Left lung (tissue), 10 donors: ENCODE data around the gene NEU2. TPM values are rescaled to one million over a fixed set of nuclear protein-coding genes. Genes with fewer than 3 reads are reported as not detected.

ENCODE experiments used
- ATAC-seq: fragments of 200-7000 bp; cut with Tn5 transposase; one replicate; pipeline ENCODE4 v1.9.1; 2020; ENCODE audit warnings: moderate library complexity
- DNase-seq, 4 donors: peaks; one replicate each; pipeline ENCODE4 v3.0.0-alpha.2; 2013 to 2020
- H3K27ac ChIP-seq, 2 donors: fragments of 200-600 bp; sonication (generic) in 1 of 2; one replicate each; pipeline versions ENCODE4 v1.5.0 to v1.8.0; 2020 to 2021
- H3K27me3 ChIP-seq, 2 donors: fragments of 200-600 bp; sonication (generic) in 1 of 2; one replicate each; pipeline versions ENCODE4 v1.5.0 to v1.8.0; 2020 to 2021
- H3K36me3 ChIP-seq, 2 donors: fragments of 200-600 bp; sonication (generic) in 1 of 2; one replicate each; pipeline versions ENCODE4 v1.5.0 to v1.8.0; 2020 to 2021
- H3K4me1 ChIP-seq, 2 donors: fragments of 200-600 bp; one replicate each; pipeline ENCODE4 v1.8.0; 2021
- H3K4me3 ChIP-seq, 2 donors: fragments of 200-600 bp; sonication (generic) in 1 of 2; one replicate each; pipeline versions ENCODE4 v1.5.0 to v1.8.0; 2020 to 2021; ENCODE audit warnings: mild to moderate bottlenecking in 1 of 2
- H3K9me3 ChIP-seq, 2 donors: fragments of 200-600 bp; sonication (generic) in 1 of 2; one replicate each; pipeline versions ENCODE4 v1.5.0 to v1.8.0; 2020 to 2021
- intact Hi-C, 2 donors: fragments of 100-400 bp; cut with DNase I; formaldehyde crosslinking; loops; one replicate each; pipeline versions ENCODE4 v1.11.2 to v1.14.2; 2022
- polyA plus RNA-seq, 6 donors: library from polyadenylated mRNA; unstranded; fragments of 120-200 nt; gene quantifications; one replicate each; pipeline ENCODE4 v1.2.1, GENCODE V29; 2013; ENCODE audit not compliant: insufficient read length in 6 of 6
- total RNA-seq, 2 donors: library from RNA; stranded (reverse); fragmentation: NEBNext Ultra II Directional; extraction: Animal tissue kit (Norgen Biotek cat#: 25700); gene quantifications; one replicate each; pipeline ENCODE4 v1.2.1, GENCODE V29; 2021
- TF ChIP-seq, protein P1 (sequence below), 2 donors: fragments of 200-600 bp; sonication (generic) in 1 of 2; IDR thresholded peaks; one replicate each; pipeline versions ENCODE4 v1.5.0 to v1.8.0; 2021; ENCODE audit warnings: antibody characterized with exemption in 2 of 2
- donor health status: DM: no; HTN: yes; CAD: no.
- donor health status: DM: no; HTN: no; CAD: no.

NEU2 gene
- total and polyA plus RNA-seq, 8 donors = not detected

DNA sequence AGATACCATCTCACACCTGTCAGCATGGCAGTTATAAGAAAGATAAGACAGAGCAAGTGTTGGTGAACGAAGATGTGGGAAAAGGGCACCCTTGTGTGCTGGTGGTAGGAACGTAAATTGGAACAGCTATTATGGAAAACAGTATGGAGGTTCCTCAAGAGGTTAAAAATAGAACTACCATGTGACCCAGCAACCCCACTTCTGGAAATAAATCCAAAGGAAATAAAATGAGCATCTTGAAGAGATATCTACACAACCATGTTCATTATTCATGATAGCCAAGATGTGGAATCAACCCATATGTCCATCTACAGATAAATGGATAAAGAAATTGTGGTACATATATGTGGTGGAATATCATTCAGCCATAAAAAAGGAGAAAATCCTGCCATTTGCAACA lies 46.3 kb upstream of the NEU2 start:
- TF ChIP-seq, protein P1, sequence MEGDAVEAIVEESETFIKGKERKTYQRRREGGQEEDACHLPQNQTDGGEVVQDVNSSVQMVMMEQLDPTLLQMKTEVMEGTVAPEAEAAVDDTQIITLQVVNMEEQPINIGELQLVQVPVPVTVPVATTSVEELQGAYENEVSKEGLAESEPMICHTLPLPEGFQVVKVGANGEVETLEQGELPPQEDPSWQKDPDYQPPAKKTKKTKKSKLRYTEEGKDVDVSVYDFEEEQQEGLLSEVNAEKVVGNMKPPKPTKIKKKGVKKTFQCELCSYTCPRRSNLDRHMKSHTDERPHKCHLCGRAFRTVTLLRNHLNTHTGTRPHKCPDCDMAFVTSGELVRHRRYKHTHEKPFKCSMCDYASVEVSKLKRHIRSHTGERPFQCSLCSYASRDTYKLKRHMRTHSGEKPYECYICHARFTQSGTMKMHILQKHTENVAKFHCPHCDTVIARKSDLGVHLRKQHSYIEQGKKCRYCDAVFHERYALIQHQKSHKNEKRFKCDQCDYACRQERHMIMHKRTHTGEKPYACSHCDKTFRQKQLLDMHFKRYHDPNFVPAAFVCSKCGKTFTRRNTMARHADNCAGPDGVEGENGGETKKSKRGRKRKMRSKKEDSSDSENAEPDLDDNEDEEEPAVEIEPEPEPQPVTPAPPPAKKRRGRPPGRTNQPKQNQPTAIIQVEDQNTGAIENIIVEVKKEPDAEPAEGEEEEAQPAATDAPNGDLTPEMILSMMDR (IDR thresholded peaks at IDR 0.05) = no peak
- H3K36me3 ChIP-seq = no peaks in the 10 kb centered on the region
- intact Hi-C loops = no loop called here
- H3K4me1 ChIP-seq = no peaks in the 10 kb centered on the region
- H3K27me3 ChIP-seq = peaks cover 0 to 23% of the 10 kb centered on the region in 2 donors
- H3K9me3 ChIP-seq = peaks cover 0 to 2% of the 10 kb centered on the region in 2 donors
- no peak for DNase-seq
- no peak for ATAC-seq
- no peak overlapping the region for H3K4me3 ChIP-seq
- no peak overlapping the region for H3K27ac ChIP-seq

DNA sequence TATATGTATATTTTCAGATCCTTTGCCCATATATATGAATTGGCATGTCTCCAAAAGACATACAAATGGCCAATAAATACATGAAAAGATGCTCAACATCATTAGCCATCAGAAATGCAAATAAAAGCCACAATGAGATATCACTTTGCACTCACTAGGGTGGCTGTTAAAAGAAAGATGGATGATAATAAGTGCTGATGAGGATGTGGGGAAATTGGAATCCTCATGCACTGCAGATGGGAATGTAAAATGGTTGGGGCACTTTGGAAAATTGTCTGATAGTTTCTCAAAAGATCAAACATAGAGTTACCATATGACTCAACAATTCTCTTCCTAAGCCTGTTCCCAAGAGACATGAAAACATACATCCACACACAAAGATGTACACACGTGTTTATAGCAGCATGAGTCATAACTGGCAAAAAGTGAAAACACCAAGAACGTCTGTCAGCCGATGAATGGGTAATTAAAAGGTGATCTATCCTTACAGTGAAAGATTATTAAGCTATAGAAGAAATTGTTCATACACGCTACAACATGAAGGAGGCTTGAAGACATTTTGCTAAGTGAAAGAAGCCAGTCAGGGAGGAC lies 39.1 kb upstream of the NEU2 start:
- no peak overlapping the region for H3K4me3 ChIP-seq
- H3K36me3 ChIP-seq = no peaks in the 10 kb centered on the region
- DNase-seq (no peak), ATAC-seq (no peak)
- TF ChIP-seq, protein P1 (IDR thresholded peaks at IDR 0.05) = no peak
- H3K27me3 ChIP-seq = no peaks in the 10 kb centered on the region
- H3K9me3 ChIP-seq = no peaks in the 10 kb centered on the region
- H3K4me1 ChIP-seq = no peaks in the 10 kb centered on the region
- intact Hi-C loops = no loop called here
- H3K27ac ChIP-seq = no peak overlapping the region

DNA sequence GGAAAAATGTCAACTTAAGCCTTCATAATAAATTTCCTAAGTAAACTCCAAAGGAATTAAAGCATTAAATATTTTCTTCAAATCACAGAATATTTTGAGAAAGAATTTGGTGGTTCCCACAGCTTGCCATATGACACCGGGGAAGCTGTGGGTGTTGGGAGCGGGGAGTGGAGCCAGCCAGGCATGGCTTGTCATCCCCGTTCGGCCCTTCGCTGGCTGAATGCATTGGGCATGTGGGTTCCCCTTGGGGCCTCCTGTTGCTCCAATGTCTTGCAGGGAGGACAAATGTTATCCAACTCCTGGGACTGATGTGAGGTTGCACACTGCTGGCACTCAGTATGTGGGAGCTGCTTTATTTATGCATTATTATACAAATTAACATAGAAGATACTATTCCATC lies 38.0 kb upstream of the NEU2 start:
- H3K27me3 ChIP-seq = no peaks in the 10 kb centered on the region
- no peak for DNase-seq
- TF ChIP-seq, protein P1 (IDR thresholded peaks at IDR 0.05) = no peak
- intact Hi-C loops = no loop called here
- no peak overlapping the region for H3K27ac ChIP-seq
- no peak overlapping the region for H3K4me3 ChIP-seq
- no peaks in the 10 kb centered on the region for H3K4me1 ChIP-seq
- ATAC-seq = no peak
- H3K36me3 ChIP-seq = no peaks in the 10 kb centered on the region
- H3K9me3 ChIP-seq = no peaks in the 10 kb centered on the region

DNA sequence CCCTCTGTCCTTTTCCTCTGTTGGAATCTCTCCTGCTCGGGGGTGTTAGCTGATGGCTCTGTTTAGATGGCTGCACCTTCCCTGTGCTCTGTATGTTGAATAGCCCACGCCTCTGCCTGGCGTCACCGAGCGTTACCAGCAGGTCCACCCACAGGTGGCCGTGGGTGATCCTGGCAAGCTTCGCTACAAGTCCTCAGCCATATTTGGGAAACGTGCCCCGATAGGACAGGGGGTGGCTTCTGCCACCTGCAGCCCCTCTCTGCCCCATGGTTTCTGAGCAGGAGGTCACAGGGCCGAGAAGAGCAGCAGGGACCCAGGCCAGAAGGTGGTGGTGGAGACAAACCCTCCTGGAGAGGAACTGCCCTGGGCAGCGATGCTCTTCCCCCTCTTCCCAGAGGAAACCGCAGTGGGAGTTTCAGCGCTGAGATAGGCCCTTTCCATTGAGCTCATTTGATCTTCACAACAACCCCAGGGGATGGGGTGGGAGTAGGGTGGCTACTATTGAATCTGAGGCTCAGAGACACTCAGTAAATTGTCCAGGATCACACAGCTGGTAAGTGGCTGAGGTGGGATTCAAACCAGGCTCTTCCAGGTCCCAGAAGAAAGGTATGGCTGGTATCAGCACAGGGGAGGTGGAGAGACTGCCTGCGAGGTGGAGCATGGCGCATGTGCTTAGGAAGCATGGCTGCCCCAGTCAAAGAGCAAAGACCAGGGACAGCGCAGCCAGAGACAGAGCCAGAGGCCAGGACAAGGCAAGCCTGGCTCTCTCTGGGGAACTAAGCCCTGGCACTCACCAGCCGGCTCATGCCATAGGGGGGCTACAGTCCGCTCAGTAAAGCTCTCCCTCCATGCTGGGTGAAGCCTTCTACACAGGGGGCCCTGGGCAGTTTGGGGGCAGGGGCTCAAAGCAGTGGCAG lies 34.5 kb upstream of the NEU2 start:
- Histone ChIP-seq H3K27ac (no peak overlapping the region), H3K4me1 (no peaks in the 10 kb centered on the region), H3K36me3 (no peaks in the 10 kb centered on the region), H3K9me3 (no peaks in the 10 kb centered on the region), H3K4me3 (no peak overlapping the region), H3K27me3 (no peaks in the 10 kb centered on the region)
- ATAC-seq (no peak), DNase-seq (no peak)
- intact Hi-C loops = no loop called here
- TF ChIP-seq, protein P1 (IDR thresholded peaks at IDR 0.05) = no peak

DNA sequence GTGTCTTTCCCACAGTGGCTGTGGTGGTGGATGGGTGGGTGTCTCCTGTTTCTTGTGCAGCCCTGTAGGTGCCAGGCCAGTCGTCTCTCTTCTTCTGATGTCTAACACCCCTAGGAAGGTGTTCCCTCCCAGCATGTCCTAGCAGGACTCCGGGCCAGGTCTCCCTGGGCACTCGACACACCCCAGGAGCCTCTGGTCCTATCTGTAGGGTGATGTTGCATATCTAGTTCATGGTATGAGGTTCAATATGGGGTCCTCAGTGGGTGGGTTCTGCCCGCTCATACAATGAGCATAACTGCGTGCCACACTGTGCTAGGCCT lies 33.8 kb upstream of the NEU2 start:
- intact Hi-C loops = no loop called here
- Histone ChIP-seq H3K27me3 (no peaks in the 10 kb centered on the region), H3K4me3 (no peak overlapping the region), H3K9me3 (no peaks in the 10 kb centered on the region), H3K4me1 (no peaks in the 10 kb centered on the region), H3K36me3 (no peaks in the 10 kb centered on the region), H3K27ac (no peak overlapping the region)
- TF ChIP-seq, protein P1 (IDR thresholded peaks at IDR 0.05) = no peak
- DNase-seq (no peak), ATAC-seq (no peak)
